HG03460 (cell line): ENCODE data around the gene MRPL48.
A peak's percentile ranks its signal among the peaks of the same experiment; 100 is the strongest.
"Not testable (repeated sequence)": the region's sequence is repeated elsewhere in the genome, so short reads cannot be mapped to it uniquely, and the experiment has no call there.

Source experiments
- ATAC-seq: cut with Tn5 transposase; IDR thresholded peaks from one replicate; pipeline ENCODE4 v1.9.1; 2021; ENCODE audit not compliant: unreplicated experiment

MRPL48 gene

GRCh38 chr11:73779084-73779902, 8.4 kb upstream of the MRPL48 start:
- peak; percentile 98 for ATAC-seq

GRCh38 chr11:73781303-73781702, 6.4 kb upstream of the MRPL48 start:
- no peak for ATAC-seq

GRCh38 chr11:73783483-73784020, 4.1 kb upstream of the MRPL48 start:
- no peak for ATAC-seq

GRCh38 chr11:73784080-73784634, 3.5 kb upstream of the MRPL48 start:
- ATAC-seq = no peak

- ATAC-seq = no peak
Measured at GRCh38 chr11:73784734-73785133, 2.9 kb upstream of the MRPL48 start.

GRCh38 chr11:73785467-73785866, 2.2 kb upstream of the MRPL48 start:
- not testable (repeated sequence) for ATAC-seq

GRCh38 chr11:73787051-73787642, 527 bp upstream of the MRPL48 start:
- ATAC-seq = no peak

- ATAC-seq = no peak
Measured at GRCh38 chr11:73789279-73789670, 1.6 kb downstream of the MRPL48 start.

GRCh38 chr11:73792584-73792983, 4.9 kb downstream of the MRPL48 start:
- ATAC-seq = no peak

- no peak for ATAC-seq
Measured at GRCh38 chr11:73795925-73796632, 8.4 kb downstream of the MRPL48 start.

GRCh38 chr11:73797457-73797856, 9.8 kb downstream of the MRPL48 start:
- ATAC-seq = no peak

GRCh38 chr11:73800276-73800806, 12.7 kb downstream of the MRPL48 start:
- ATAC-seq = no peak

GRCh38 chr11:73801136-73801535, 13.5 kb downstream of the MRPL48 start:
- no peak for ATAC-seq

GRCh38 chr11:73804712-73805111, 17.0 kb downstream of the MRPL48 start:
- ATAC-seq = no peak

- no peak for ATAC-seq
Measured at GRCh38 chr11:73808052-73808451, 20.4 kb downstream of the MRPL48 start.

- ATAC-seq = no peak
Measured at GRCh38 chr11:73810637-73811036, 23.0 kb downstream of the MRPL48 start.

- no peak for ATAC-seq
Measured at GRCh38 chr11:73812234-73812633, 24.6 kb downstream of the MRPL48 start.

GRCh38 chr11:73814812-73815211, 27.1 kb downstream of the MRPL48 start:
- no peak for ATAC-seq

GRCh38 chr11:73818846-73819245, 31.2 kb downstream of the MRPL48 start:
- ATAC-seq = no peak

- no peak for ATAC-seq
Measured at GRCh38 chr11:73830261-73830660, 42.6 kb downstream of the MRPL48 start.

GRCh38 chr11:73833067-73833466, 45.4 kb downstream of the MRPL48 start:
- no peak for ATAC-seq
